NOMO-1 (cell line): ENCODE measurements around the gene AFF1.
A peak's percentile ranks its signal among the peaks of the same experiment; 100 is the strongest.
"Not testable (repeated sequence)": the region's sequence is repeated elsewhere in the genome, so short reads cannot be mapped to it uniquely, and the experiment has no call there.

ENCODE experiments used
- DNase-seq, 2 experiments: peaks; one replicate each; lab custom pipeline; 2025; ENCODE audit not compliant: unreplicated experiment in 2 of 2; lab: John Stamatoyannopoulos, UW

The AFF1 gene

GRCh38 chr4:87075876-87076275 is 141.1 kb downstream of the AFF1 start:
- DNase-seq = no peak

GRCh38 chr4:87076690-87077358 is 142.0 kb downstream of the AFF1 start:
- DNase-seq = no peak

GRCh38 chr4:87077914-87078585 is 143.2 kb downstream of the AFF1 start:
- DNase-seq = no peak

GRCh38 chr4:87078987-87079486 is 144.2 kb downstream of the AFF1 start:
- no peak for DNase-seq

GRCh38 chr4:87079967-87080366 is 145.2 kb downstream of the AFF1 start:
- DNase-seq = no peak

GRCh38 chr4:87080462-87080861 is 145.7 kb downstream of the AFF1 start:
- DNase-seq = no peak

GRCh38 chr4:87081826-87082225 is 147.0 kb downstream of the AFF1 start:
- DNase-seq = no peak

- not testable (repeated sequence) for DNase-seq
Measured at GRCh38 chr4:87085732-87086131, 150.9 kb downstream of the AFF1 start.

GRCh38 chr4:87086143-87086805 is 151.5 kb downstream of the AFF1 start:
- DNase-seq = no peak

GRCh38 chr4:87087015-87087414 is 152.2 kb downstream of the AFF1 start:
- no peak for DNase-seq

GRCh38 chr4:87087420-87087819 is 152.6 kb downstream of the AFF1 start:
- peak in 1 of 2 experiments; percentile 26 for DNase-seq

- no peak for DNase-seq
Measured at GRCh38 chr4:87088186-87088585, 153.4 kb downstream of the AFF1 start.

- DNase-seq = no peak
Measured at GRCh38 chr4:87089368-87089767, 154.6 kb downstream of the AFF1 start.

- DNase-seq = no peak
Measured at GRCh38 chr4:87090305-87090704, 155.5 kb downstream of the AFF1 start.

GRCh38 chr4:87092389-87093141 is 157.8 kb downstream of the AFF1 start:
- peak; percentile 39 to 44 for DNase-seq

- peak; percentile 12 to 64 for DNase-seq
Measured at GRCh38 chr4:87093443-87094123, 158.8 kb downstream of the AFF1 start.

- DNase-seq = no peak
Measured at GRCh38 chr4:87097075-87097474, 162.3 kb downstream of the AFF1 start.

- DNase-seq = no peak
Measured at GRCh38 chr4:87100168-87100567, 165.4 kb downstream of the AFF1 start.

- no peak for DNase-seq
Measured at GRCh38 chr4:87101543-87102199, 166.9 kb downstream of the AFF1 start.

- DNase-seq = no peak
Measured at GRCh38 chr4:87103086-87103485, 168.3 kb downstream of the AFF1 start.
